Thoracic aorta (tissue), 2 donors: ENCODE data around the gene MACROD1. TPM values are rescaled to one million over a fixed set of nuclear protein-coding genes. Genes with fewer than 3 reads are reported as not detected.
"Not testable (repeated sequence)": the region's sequence is repeated elsewhere in the genome, so short reads cannot be mapped to it uniquely, and the experiment has no call there.

ENCODE experiments used
- ATAC-seq: fragments of 150-250 bp; one replicate; pipeline ENCODE4 v1.8.0; 2017; ENCODE audit warnings: low read depth; ENCODE audit not compliant: insufficient number of reproducible peaks, low FRiP score
- DNase-seq: peaks from one replicate; pipeline ENCODE4 v3.0.0-alpha.2; 2020; ENCODE audit warnings: low spot score
- H3K27ac ChIP-seq, 2 donors: fragments of 200-600 bp; sonication (generic); 1 replicate in 1 of 2; 2 replicates in 1 of 2; pipeline ENCODE4 v1.5.1; 2016; ENCODE audit warnings: mild to moderate bottlenecking in 2 of 2, moderate library complexity in 2 of 2
- H3K27me3 ChIP-seq: fragments of 200-600 bp; sonication (generic); replicated peaks from 2 replicates; pipeline ENCODE4 v1.6.0; 2016; ENCODE audit warnings: mild to moderate bottlenecking; ENCODE audit not compliant: insufficient read depth
- H3K36me3 ChIP-seq: fragments of 200-600 bp; sonication (generic); one replicate; pipeline ENCODE4 v1.5.1; 2016
- H3K4me1 ChIP-seq, 2 donors: fragments of 200-600 bp; sonication (generic); 1 replicate in 1 of 2; 2 replicates in 1 of 2; pipeline versions ENCODE4 v1.5.1 to v1.6.0; 2016; ENCODE audit warnings: low read depth in 2 of 2, mild to moderate bottlenecking in 1 of 2; ENCODE audit not compliant: control insufficient read depth in 1 of 2
- H3K4me3 ChIP-seq: fragments of 200-600 bp; sonication (generic); 2 replicates; pipeline ENCODE4 v1.5.1; 2016; ENCODE audit warnings: mild to moderate bottlenecking
- H3K9me3 ChIP-seq: fragments of 200-600 bp; sonication (generic); 2 replicates; pipeline ENCODE4 v1.5.1; 2016
- total RNA-seq, 2 donors: library from RNA; depleted of rRNA; stranded (reverse); fragments of >200 nt; gene quantifications; one replicate each; pipeline versions ENCODE4 v1.1.0 to v1.2.3, GENCODE V29; 2016
- TF ChIP-seq, protein P1 (sequence below): fragments of 200-600 bp; sonication (generic); IDR thresholded peaks from one replicate; pipeline ENCODE4 v1.5.1; 2019; ENCODE audit warnings: antibody characterized with exemption

The MACROD1 gene
- total RNA-seq, 2 donors from 2014 or later: 15.8 to 17.6 TPM

DNA sequence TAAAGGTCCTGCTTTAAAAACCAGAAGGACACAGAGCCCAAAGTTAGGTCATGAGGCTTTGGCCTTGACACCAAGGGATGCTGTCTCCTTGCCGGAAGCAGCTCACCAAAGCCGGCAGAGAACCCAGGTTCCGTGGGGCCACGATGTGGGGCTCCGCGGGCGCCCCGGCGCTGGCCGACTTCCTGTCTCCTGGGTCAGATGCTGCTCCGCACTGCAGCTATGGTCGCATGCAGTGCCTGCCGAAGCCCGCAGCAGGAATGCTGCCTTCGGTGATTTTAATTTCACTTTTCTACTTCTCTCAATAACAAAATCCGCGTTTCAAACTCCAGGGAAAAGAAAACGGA, 180.1 kb downstream of the MACROD1 start:
- H3K27me3 ChIP-seq: no peaks in the 10 kb centered on the region
- peak overlapping the region; percentile 77 to 85 for H3K27ac ChIP-seq
- TF ChIP-seq, protein P1, sequence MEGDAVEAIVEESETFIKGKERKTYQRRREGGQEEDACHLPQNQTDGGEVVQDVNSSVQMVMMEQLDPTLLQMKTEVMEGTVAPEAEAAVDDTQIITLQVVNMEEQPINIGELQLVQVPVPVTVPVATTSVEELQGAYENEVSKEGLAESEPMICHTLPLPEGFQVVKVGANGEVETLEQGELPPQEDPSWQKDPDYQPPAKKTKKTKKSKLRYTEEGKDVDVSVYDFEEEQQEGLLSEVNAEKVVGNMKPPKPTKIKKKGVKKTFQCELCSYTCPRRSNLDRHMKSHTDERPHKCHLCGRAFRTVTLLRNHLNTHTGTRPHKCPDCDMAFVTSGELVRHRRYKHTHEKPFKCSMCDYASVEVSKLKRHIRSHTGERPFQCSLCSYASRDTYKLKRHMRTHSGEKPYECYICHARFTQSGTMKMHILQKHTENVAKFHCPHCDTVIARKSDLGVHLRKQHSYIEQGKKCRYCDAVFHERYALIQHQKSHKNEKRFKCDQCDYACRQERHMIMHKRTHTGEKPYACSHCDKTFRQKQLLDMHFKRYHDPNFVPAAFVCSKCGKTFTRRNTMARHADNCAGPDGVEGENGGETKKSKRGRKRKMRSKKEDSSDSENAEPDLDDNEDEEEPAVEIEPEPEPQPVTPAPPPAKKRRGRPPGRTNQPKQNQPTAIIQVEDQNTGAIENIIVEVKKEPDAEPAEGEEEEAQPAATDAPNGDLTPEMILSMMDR: no peak
- H3K4me3 ChIP-seq: peak overlapping the region; percentile 95
- peaks cover 11 to 16% of the 10 kb centered on the region in 2 donors for H3K4me1 ChIP-seq
- H3K36me3 ChIP-seq: peaks cover 10% of the 10 kb centered on the region
- H3K9me3 ChIP-seq: no peaks in the 10 kb centered on the region
- ATAC-seq: peak; percentile 28
- no peak for DNase-seq

DNA sequence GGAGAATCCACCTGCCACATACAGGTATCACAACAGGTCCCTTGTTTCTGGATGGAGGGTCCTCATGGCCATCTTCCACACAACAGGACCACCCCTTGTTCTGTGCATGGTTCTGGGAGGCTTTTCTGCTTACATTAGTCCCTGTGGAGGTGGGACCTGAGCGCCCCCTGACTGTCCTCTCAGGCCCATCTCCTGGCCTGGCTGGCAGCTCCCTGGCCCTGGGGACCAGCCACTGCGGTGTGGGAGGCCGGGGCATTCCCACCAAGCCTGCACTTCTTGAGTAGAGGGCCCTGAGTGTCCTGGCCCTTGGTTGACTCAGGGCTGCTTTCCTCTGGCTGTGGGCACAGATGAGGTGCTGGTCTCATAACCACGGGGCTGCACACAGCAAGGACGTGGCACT, 186.5 kb downstream of the MACROD1 start:
- Histone ChIP-seq H3K27ac (no peak overlapping the region), H3K4me1 (peaks cover 13 to 23% of the 10 kb centered on the region in 2 donors), H3K27me3 (no peaks in the 10 kb centered on the region), H3K9me3 (no peaks in the 10 kb centered on the region), H3K4me3 (no peak overlapping the region), H3K36me3 (peaks cover 9% of the 10 kb centered on the region)
- ATAC-seq (no peak), DNase-seq (no peak)
- TF ChIP-seq, protein P1: no peak

DNA sequence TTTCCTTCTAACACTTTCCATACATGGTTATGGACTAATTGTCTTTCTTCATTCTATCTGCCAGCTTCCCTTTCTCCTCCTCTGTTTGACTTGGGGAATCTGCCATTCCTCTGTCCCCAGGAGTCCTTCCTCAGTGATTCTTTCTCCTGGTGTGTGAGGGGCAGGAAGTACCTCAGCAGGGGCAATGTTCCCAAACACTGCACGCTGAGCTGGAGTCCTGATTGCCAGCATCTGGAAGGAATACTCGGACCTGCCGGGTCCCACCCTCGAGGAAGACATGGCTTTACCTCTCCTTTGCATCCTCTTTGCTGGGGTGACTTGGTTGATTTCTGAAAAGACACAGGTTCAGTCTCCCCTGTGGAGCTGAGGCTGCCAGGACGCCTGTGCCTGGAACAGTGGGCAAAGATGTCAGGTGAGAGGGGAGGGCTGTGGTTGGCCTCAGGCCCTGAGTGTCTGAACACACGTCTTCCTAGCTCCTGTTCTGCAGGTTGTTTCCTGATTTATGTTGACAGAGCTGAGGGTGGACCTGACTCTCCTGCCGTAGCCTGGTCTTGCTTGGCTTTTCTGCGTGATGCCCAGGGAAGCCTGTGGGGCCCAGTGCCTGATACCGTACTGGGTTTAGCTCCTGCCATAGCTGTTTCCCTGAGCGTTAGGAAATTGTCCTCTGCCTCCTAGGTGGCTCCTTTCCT, 187.2 kb downstream of the MACROD1 start:
- no peaks in the 10 kb centered on the region for H3K27me3 ChIP-seq
- no peak overlapping the region for H3K4me3 ChIP-seq
- TF ChIP-seq, protein P1: no peak
- ATAC-seq (no peak), DNase-seq (no peak)
- H3K9me3 ChIP-seq: no peaks in the 10 kb centered on the region
- no peak overlapping the region for H3K27ac ChIP-seq
- peaks cover 9% of the 10 kb centered on the region for H3K36me3 ChIP-seq
- peaks cover 13 to 23% of the 10 kb centered on the region in 2 donors for H3K4me1 ChIP-seq

DNA sequence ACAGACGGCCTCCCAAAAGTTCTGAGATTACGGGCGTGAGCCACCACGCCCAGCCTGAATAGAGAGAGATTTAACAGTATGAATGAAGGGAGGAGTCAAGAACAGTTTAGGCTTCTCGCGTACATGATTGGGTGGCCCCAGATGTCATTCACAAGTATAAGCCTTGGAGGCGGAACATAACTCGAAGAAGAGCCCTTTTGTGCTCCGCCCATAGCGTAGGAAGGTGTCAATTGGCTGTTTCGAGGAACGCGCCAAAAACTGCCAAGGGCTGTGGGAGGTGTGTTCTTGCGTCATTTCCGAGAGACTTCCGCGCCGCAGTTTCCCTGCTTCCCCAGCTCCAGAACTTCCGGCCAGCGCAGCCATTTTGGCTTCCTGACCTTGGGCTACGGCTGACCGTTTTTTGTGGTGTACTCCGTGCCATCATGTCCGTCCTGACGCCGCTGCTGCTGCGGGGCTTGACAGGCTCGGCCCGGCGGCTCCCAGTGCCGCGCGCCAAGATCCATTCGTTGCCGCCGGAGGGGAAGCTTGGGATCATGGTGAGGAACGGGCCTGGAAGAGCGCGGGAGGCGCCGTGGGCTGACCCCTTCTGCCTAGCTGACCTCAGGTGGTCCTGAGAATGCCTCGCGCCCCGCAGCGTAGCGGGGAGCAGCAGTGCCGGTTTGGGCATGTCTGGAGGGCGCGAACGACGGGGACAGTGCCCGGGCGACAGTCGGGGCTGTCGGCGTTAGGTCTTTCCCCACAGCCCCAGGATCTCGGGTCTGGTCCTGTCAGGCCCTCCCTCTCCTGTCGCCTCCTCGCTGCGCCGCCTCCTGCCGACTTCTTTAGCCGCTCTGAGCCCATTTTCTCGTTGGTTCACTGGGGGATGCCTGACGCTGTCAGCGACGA, 191.4 kb downstream of the MACROD1 start, which contains the start of gene COX8A:
COX8A (plus strand) TSS at position 362 of the 885 bp plus-strand sequence; CDS start at position 423, 61 bp downstream.
- peak; percentile 100 for ATAC-seq
- H3K4me1 ChIP-seq: peaks cover 13 to 23% of the 10 kb centered on the region in 2 donors
- no peaks in the 10 kb centered on the region for H3K27me3 ChIP-seq
- TF ChIP-seq, protein P1: no peak
- H3K9me3 ChIP-seq: no peaks in the 10 kb centered on the region
- peak within 1 kb of the TSS; percentile 93 to 97 for H3K27ac ChIP-seq
- H3K36me3 ChIP-seq: peaks cover 9% of the 10 kb centered on the region
- peak within 1 kb of the TSS; percentile 94 for H3K4me3 ChIP-seq
- peak; percentile 98 for DNase-seq

DNA sequence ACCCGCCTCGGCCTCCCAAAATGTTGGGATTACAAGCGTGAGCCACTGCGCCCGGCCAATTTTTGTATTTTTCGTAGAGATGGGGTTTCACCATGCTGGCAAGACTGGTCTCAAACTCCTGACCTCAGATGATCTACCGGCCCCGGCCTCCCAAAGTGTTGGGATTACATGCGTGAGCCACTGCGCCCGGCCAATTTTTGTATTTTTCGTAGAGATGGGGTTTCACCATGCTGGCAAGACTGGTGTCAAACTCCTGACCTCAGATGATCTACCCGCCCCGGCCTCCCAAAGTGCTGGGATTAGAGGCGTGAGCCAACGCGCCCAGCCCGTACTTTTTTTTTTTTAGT, 192.0 kb downstream of the MACROD1 start:
- not testable (repeated sequence) for H3K36me3 ChIP-seq, H3K9me3 ChIP-seq, ATAC-seq, H3K27ac ChIP-seq, H3K27me3 ChIP-seq, DNase-seq
- Histone ChIP-seq H3K4me3 (peak overlapping the region; percentile 94), H3K4me1 (peaks cover 13 to 23% of the 10 kb centered on the region in 2 donors)
